Stomach (tissue), 9 donors: Measurements from ENCODE around the gene PIGR. TPM values are rescaled to one million over a fixed set of nuclear protein-coding genes. Genes with fewer than 3 reads are reported as not detected.

ENCODE experiments used
- DNase-seq, 2 donors: peaks; one replicate each; pipeline versions ENCODE4 v3.0.0 to v3.0.0-alpha.2; 2013 to 2019
- H3K27ac ChIP-seq, 5 donors: fragments of 200-600 bp in 4 of 5; sonication (generic) in 4 of 5; one replicate each; pipeline ENCODE4 v1.5.1; 2013 to 2019; ENCODE audit warnings: mild to moderate bottlenecking in 1 of 5, moderate library complexity in 1 of 5
- H3K27me3 ChIP-seq, 3 donors: fragments of 200-600 bp; sonication (generic); one replicate each; pipeline ENCODE4 v1.5.1; 2017 to 2019; ENCODE audit warnings: mixed run types in 1 of 3
- H3K36me3 ChIP-seq, 4 donors: fragments of 200-600 bp; sonication (generic); 1 replicate in 3 of 4; 2 replicates in 1 of 4; pipeline ENCODE4 v1.5.1; 2016 to 2019
- H3K4me1 ChIP-seq, 4 donors: fragments of 200-600 bp; sonication (generic); one replicate each; pipeline ENCODE4 v1.5.1; 2016 to 2019
- H3K4me3 ChIP-seq, 4 donors: fragments of 200-600 bp; sonication (generic) in 3 of 4; one replicate each; pipeline ENCODE4 v1.5.1; 2016 to 2019; ENCODE audit warnings: mild to moderate bottlenecking in 1 of 4
- H3K9me3 ChIP-seq, 4 donors: fragments of 200-600 bp; sonication (generic); one replicate each; pipeline ENCODE4 v1.5.1; 2016 to 2019
- EP300 ChIP-seq: sonication (generic); formaldehyde crosslinking; IDR thresholded peaks from one replicate; pipeline ENCODE4 v1.6.1; 2017; ENCODE audit warnings: antibody characterized with exemption
- POLR2A ChIP-seq, 4 donors: fragments of 450-650 bp; IDR thresholded peaks; one replicate each; pipeline ENCODE4 v1.6.1; 2016; ENCODE audit warnings: antibody characterized with exemption in 4 of 4, control low read depth in 2 of 4, mild to moderate bottlenecking in 1 of 4, moderate library complexity in 1 of 4
- POLR2AphosphoS5 ChIP-seq, 3 donors: sonication (generic); formaldehyde crosslinking; IDR thresholded peaks; one replicate each; pipeline ENCODE4 v1.6.1; 2016; ENCODE audit warnings: antibody characterized with exemption in 3 of 3
- WGBS, 5 donors: extraction: QIAGEN DNeasy Blood & Tissue Kit in 3 of 5; methylation state at CpG; one replicate each; pipeline versions ENCODE4 v1.1.5 to v1.1.7; 2013 to 2018; 5-methylcytosine and 5-hydroxymethylcytosine counted together
- intact Hi-C: fragments of 100-400 bp; cut with DNase I; formaldehyde crosslinking; loops from one replicate; pipeline ENCODE4 v1.15.1; 2023; ENCODE audit warnings: low total_unique reads
- polyA plus RNA-seq, 3 donors: library from polyadenylated mRNA; stranded (reverse); fragments of 200-250 nt; gene quantifications; one replicate each; pipeline ENCODE4 v1.2.3, GENCODE V29; 2013
- total RNA-seq, 5 donors: library from RNA; depleted of rRNA; stranded (reverse); fragments of >200 nt; gene quantifications; one replicate each; pipeline versions ENCODE4 v1.1.0 to v1.2.3, GENCODE V29; 2014 to 2016
- TF ChIP-seq, protein P1 (sequence below), 7 experiments: fragments of 450-650 bp in 4 of 7; fragments of 200-600 bp in 3 of 7; sonication (generic) in 3 of 7; IDR thresholded peaks; one replicate each; pipeline ENCODE4 v1.5.1; 2016 to 2019; ENCODE audit warnings: antibody characterized with exemption in 7 of 7, control low read depth in 2 of 7, mild to moderate bottlenecking in 1 of 7
- donor health status: healthy with polysubstance abuse.
- donor health status: Bipolar disorder and iron deficiency.
- donor health status: healthy.

The PIGR gene
- total and polyA plus RNA-seq, 8 donors: 6.3 to 3,112 (median 163) TPM

DNA sequence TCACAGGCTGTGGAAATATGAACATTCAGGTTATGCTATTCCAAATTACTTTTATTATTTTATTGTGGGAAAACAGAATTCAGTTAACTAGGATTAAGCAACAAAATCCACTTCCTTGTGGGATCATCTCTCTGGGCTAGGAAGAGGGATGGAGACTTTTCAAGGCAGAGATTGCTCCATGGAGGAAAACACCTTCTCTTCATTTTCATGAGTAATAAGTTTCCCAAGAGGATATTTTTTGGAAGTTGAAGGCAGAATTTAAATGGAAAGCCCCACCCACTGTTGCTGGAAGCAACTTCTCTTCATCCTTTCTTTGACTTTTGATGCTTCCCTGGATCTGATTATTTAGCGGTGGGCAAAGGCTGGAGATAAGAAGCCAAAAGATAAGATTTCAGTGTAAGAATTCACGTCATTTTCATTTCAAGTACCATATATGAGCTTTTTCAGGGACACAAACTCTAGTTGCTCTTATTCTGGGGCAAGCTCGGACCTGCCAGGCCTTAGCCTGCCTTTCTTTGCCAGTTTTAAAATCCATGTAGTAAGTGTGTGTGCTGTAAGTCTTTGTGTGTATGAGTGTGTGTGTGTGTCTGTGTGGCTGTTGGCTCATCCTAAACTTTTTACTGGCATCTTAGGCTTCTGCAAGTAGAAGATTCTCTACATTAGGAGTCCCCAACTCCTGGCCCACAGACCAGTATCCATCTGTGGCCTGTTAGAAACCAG is 60.8 kb downstream of the PIGR start:
- no peak for TF ChIP-seq POLR2A (IDR thresholded peaks at IDR 0.05)
- no peak for TF ChIP-seq POLR2AphosphoS5 (IDR thresholded peaks at IDR 0.05)
- TF ChIP-seq, protein P1, sequence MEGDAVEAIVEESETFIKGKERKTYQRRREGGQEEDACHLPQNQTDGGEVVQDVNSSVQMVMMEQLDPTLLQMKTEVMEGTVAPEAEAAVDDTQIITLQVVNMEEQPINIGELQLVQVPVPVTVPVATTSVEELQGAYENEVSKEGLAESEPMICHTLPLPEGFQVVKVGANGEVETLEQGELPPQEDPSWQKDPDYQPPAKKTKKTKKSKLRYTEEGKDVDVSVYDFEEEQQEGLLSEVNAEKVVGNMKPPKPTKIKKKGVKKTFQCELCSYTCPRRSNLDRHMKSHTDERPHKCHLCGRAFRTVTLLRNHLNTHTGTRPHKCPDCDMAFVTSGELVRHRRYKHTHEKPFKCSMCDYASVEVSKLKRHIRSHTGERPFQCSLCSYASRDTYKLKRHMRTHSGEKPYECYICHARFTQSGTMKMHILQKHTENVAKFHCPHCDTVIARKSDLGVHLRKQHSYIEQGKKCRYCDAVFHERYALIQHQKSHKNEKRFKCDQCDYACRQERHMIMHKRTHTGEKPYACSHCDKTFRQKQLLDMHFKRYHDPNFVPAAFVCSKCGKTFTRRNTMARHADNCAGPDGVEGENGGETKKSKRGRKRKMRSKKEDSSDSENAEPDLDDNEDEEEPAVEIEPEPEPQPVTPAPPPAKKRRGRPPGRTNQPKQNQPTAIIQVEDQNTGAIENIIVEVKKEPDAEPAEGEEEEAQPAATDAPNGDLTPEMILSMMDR (IDR thresholded peaks at IDR 0.05): no peak
- TF ChIP-seq EP300: no peak
- Histone ChIP-seq H3K4me1 (peaks cover 0 to 5% (median 0%) of the 10 kb centered on the region in 4 donors), H3K9me3 (no peaks in the 10 kb centered on the region), H3K36me3 (no peaks in the 10 kb centered on the region), H3K27me3 (peaks cover 0 to 6% (median 0%) of the 10 kb centered on the region in 3 donors), H3K27ac (no peak overlapping the region), H3K4me3 (no peak overlapping the region)
- DNase-seq: no peak
- 63 to 65% (median 64%) methylated on average over 3 of the region's 3 CpGs for WGBS, 5 donors
- intact Hi-C loops: no loop called here

DNA sequence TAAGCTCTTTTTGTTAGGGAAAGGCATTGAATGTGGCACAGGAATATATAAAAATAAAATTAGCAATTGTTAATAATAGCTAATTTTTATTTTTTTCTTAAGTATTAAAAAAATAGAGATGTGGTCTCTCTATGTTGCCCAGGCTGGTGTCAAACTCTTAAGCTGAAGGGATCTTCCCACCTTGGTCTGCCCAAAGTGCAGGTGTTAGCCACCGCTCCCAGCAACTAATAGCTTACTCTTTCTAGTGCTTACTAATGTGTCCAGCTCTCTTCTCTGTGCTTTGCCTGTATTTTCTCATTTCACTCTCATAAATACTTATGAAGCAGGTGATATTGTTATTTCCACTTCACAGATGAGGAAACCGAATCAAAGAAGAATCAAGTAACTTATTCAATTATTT is 62.4 kb downstream of the PIGR start:
- H3K27ac ChIP-seq: no peak overlapping the region
- H3K4me1 ChIP-seq: no peaks in the 10 kb centered on the region
- 89 to 97% (median 93%) methylated on average over 2 of the region's 2 CpGs for WGBS, 5 donors
- DNase-seq: no peak
- intact Hi-C loops: no loop called here
- no peak overlapping the region for H3K4me3 ChIP-seq
- H3K36me3 ChIP-seq: no peaks in the 10 kb centered on the region
- H3K9me3 ChIP-seq: peaks cover 0 to 5% (median under 1%) of the 10 kb centered on the region in 4 donors
- no peak for TF ChIP-seq EP300
- TF ChIP-seq, protein P1 (IDR thresholded peaks at IDR 0.05): no peak
- no peak for TF ChIP-seq POLR2AphosphoS5 (IDR thresholded peaks at IDR 0.05)
- TF ChIP-seq POLR2A (IDR thresholded peaks at IDR 0.05): no peak
- H3K27me3 ChIP-seq: no peaks in the 10 kb centered on the region

DNA sequence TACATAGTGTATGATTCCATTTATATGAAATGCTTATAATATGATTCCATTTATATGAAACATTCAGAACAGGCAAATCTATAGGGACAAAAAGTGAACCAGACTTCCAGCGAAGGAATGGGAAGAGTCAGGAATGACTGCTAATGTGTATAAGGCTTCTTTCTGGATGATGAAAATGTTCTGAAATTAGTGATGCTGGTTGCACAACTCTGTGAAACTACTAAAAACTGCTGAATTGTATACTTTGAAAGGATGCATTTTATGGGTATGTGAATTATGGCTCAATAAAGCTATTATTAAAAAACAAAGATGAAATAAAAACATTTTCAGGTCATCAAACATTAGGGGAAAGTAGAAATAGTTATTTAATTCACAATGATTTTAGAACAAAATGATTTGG is 63.1 kb downstream of the PIGR start:
- H3K9me3 ChIP-seq: peaks cover 6 to 12% (median 7%) of the 10 kb centered on the region in 4 donors
- no peaks in the 10 kb centered on the region for H3K4me1 ChIP-seq
- no peaks in the 10 kb centered on the region for H3K27me3 ChIP-seq
- intact Hi-C loops: no loop called here
- no peak for DNase-seq
- no peak overlapping the region for H3K4me3 ChIP-seq
- no peaks in the 10 kb centered on the region for H3K36me3 ChIP-seq
- 95 to 100% (median 97%) methylated on average over 1 of the region's 1 CpG for WGBS, 5 donors
- TF ChIP-seq EP300: no peak
- no peak for TF ChIP-seq POLR2A (IDR thresholded peaks at IDR 0.05)
- no peak for TF ChIP-seq POLR2AphosphoS5 (IDR thresholded peaks at IDR 0.05)
- TF ChIP-seq, protein P1 (IDR thresholded peaks at IDR 0.05): no peak
- no peak overlapping the region for H3K27ac ChIP-seq

DNA sequence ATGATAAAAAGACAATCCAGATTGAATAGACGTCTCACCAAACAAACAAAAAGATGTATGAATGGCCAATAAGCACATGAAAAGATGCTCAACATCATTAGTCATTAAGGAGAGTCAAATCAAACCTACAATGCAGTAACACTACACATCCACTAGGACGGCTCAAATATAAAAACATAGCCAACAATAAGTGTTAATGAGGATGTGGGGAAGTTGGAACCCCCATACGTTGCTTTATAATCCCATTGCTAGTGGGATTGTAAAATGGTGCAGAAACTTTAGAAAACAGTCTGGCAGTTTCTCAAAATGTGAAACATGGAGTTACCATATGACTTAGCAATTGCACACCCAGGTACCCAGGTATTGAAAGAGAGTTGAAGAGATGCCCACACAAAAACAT is 63.7 kb downstream of the PIGR start:
- Histone ChIP-seq H3K4me1 (no peaks in the 10 kb centered on the region), H3K9me3 (peaks cover 7 to 18% (median 12%) of the 10 kb centered on the region in 4 donors), H3K36me3 (no peaks in the 10 kb centered on the region), H3K4me3 (no peak overlapping the region), H3K27me3 (no peaks in the 10 kb centered on the region), H3K27ac (no peak overlapping the region)
- intact Hi-C loops: no loop called here
- 54 to 71% (median 67%) methylated on average over 3 of the region's 3 CpGs for WGBS, 5 donors
- TF ChIP-seq, protein P1 (IDR thresholded peaks at IDR 0.05): no peak
- TF ChIP-seq EP300: no peak
- TF ChIP-seq POLR2AphosphoS5 (IDR thresholded peaks at IDR 0.05): no peak
- TF ChIP-seq POLR2A (IDR thresholded peaks at IDR 0.05): no peak
- no peak for DNase-seq
